Measurements from ENCODE around the gene DHRS7B.
"Not testable (repeated sequence)": the region's sequence is repeated elsewhere in the genome, so short reads cannot be mapped to it uniquely, and the experiment has no call there.

The DHRS7B gene

DNA sequence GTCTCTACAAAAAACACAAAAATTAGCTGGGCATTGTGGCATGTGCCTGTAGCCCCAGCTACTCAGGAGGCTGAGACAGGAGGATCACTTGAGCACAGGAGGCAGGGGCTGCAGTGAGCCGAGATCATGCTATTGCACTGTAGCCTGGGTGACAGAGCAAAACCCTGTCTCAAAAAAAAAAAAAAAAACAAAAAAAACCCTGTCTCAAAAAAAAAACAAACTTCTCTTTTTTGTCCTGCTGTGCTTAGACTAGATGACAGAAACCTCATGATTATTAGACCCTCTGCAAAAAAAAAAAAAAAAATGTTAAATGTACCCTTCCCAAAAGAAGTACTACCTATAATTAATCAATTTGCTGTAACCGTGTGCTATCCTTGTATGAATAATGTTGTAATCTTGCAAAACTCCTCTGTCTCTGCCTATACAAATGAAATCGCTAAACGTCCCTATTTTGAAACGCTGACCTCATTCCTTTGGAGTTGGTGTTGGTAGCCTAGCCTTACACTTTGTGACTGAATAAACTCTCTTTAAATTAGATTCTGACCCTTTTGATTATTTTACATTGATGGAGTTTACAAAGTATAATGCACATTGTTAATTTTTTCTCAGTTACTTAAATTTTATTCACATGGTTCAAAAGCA is 13.6 kb upstream of the DHRS7B start:
- DNase-seq: no peak

DNA sequence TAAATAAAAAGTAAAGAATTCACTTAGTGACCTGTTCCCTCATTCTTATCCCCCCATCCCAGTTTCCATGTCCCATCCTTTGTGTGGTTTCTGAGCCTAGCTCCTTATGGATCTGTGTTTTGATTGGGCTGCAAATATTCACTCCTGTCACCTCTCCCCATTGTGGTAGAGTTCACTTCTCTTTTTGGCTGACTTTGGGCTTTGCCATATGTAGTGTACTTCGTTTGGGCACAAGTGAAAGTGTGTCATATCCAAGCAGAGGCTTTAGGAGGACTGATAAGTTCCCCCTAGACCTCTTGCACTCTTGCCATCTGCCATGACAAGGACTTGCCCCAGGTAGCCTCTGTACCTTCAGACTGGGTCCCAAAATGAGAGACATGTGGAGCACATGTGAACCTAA is 13.0 kb upstream of the DHRS7B start:
- DNase-seq: no peak

DNA sequence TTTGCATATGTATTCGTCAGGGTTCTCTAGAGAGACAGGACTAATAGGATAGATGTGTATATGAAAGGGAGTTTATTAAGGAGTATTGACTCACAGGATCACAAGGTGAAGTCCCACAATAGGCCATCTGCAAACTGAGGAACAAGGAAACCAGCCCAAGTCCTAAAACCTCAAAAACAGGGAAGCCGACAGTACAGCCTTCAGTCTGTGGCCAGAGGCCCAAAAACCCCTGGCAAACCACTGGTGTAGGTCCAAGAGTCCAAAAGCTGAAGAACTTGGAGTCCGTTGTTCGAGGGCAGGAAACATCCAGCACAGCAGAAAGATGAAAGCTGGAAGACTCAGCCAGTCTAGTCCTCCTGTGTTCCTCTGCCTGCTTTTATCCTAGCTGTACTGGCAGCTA is 12.0 kb upstream of the DHRS7B start:
- DNase-seq: not testable (repeated sequence)

DNA sequence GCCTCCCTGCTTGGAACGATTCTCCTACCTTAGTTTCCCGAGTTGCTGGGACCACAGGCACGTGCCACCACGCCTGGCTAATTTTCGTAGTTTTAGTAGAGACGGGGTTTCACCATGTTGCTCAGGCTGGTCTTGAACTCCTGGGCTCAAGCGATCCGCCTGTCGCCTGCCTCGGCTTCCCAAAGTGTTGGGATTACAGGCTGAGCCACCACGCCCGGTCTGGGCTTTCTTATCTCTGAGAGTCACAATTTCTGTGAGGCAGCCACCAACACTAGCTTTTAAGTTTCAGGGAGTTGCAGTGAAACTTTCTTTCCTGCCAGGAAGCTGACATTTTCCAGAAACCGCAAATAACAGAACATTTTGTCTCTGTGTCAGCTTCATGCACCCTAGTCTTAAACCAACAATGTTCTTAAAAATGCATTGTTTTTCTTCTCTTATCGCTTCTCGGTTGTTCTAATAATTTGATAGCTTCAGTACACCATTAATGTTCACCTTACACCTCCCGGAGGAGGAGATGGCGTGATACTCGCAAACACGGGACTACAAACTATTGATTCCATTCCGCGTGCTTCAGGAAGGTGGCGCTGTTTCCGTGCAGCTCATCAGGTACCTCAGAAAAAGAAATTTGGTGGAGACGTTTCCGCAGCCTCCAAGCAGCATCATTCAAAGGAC is 7.4 kb upstream of the DHRS7B start:
- peak; percentile 70 for DNase-seq

DNA sequence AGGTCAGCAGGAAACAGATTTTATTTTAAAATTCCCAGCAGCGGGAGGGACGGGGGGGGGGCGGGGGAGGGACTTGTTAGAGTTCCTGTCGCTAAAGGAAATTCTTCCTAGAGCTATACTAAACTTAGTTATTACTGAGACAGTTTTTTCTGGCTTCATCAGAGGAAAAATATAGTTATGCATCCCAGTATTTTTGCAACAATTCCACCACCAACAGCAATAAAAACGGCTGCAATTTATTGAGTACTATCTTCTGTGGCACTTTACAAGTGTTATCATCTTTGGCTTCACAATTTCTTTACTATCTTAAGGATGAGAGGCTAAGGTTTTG is 6.9 kb upstream of the DHRS7B start:
- no peak for DNase-seq

DNA sequence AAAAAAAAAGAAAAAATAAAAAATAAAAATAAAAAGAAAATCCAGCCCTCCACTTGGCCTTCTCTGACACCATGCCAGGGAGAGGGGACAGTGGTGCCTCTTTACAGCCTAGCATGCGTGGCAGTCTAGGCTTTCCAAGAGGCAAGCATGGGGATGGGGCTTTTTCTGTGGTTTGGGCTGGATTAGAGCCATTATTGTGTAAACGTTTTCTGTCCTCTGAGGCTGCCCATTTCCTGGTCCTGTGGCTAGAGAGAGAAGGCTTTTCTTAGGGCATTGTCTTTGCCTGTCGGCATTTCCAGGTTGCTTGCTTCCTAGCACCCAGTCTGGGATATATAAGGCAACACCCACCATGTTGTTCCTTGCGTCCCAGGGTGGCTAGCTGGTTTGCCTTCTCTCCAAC is 2.7 kb upstream of the DHRS7B start:
- DNase-seq: no peak

DNA sequence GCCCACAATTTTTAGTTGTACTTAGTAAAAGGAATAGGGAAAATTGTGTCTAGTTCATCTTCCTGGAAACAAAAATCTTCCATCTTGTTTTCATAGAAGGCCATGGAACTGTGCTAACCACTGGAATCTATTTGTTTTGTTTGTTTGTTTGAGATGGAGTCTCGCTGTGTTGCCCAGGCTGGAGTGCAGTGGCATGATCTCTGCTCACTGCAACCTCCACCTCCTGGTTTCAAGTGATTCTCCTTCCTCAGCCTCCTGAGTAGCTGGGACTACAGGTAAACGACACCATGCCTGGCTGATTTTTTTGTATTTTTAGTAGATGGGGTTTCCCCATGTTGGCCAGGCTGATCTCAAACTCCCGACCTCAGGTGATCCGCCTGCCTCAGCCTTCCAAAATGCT is 2.2 kb upstream of the DHRS7B start:
- not testable (repeated sequence) for DNase-seq

DNA sequence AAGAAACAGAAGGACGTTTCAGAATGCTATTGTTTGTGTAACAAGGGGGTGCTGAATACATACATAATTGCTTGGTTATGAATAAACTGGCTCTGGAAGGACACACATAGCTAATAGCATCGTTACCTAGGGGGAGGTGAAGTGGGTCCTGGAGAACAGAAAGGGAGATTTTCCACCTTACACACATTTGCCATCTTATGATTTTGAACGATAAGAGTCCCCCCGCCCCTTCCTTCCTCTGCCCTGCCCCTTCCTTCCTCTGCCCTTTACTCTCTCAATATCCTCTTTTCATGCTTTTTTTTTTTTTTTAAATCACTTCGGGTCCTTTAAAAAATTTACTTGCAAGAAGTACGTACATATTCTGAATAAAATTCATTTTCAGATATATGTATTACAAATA is 902 bp upstream of the DHRS7B start:
- DNase-seq: no peak

DNA sequence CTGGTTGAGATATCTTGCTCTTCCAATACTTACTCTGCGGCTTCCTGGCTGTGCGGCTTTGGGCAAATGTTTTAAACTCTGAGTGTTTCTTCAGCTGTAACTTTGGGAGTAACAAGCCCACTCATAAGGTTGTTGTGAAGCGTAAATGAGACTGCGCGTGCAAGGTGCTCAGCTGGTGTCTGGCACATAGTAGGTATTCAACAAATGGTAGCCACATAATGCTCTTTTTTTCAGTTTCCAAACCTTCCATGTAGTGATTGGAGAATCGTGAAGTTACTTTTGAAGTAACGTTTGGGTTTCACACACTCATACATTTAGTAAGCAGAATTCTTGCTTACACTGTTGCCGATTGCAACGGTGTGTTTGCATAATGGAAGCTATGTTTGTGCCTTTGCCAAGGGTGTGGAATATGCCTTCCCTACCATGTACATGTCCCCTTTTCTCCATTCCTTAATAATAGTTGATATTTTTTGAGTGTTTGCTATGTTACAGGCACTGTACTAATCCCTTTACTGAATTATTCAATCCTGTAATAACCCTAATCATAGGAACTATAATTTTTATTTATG is 829 bp downstream of the DHRS7B start:
- DNase-seq: no peak

DNA sequence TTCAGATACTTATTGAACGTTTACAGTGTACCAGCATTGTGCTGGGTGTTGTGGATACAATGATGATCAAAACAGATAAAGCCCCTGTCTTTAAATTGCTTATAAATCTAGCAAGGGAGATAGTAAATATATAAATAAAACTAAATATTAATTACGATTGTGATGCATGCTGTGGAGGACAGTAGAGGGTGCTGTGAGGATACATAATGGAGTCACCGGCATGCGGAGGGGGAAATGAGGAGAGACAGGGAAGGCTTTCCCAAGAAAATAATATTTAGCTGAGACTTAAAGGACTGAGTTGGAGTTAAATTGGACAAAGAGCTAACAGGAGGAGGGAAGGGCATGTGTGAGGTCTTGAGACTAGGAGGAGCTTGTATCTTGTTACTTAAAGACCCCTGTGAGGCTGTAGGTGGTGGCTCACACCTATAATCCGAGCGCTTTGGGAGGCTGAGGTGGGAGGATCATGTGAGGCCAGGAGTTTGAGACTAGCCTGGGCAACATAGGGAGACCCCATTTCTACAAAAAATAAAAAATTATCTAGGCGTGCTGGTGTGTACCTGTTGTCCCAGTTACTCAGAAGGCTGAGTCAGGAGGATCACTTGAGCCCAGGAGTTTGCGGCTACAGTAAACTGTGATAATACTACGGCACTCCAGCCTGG is 2.4 kb downstream of the DHRS7B start:
- DNase-seq: peak; percentile 65

DNA sequence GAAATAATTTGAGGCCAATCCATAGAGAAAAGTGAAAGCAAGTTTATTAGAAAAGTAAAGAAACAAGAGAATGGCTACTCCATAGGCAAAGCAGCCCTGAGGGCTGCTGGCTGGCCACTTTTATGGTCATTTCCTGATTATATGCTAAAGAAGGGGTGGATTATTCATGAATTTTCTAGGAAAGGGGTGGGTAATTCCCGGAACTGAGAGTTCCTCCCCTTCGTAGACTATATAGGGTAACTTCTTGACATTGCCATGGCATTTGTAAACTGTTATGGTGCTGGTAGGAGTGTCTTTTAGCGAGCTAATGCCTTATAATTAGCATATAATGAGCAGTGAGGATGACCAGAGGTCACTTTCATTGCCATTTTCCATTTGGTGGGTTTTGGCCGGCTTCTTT is 4.4 kb downstream of the DHRS7B start:
- DNase-seq: no peak

DNA sequence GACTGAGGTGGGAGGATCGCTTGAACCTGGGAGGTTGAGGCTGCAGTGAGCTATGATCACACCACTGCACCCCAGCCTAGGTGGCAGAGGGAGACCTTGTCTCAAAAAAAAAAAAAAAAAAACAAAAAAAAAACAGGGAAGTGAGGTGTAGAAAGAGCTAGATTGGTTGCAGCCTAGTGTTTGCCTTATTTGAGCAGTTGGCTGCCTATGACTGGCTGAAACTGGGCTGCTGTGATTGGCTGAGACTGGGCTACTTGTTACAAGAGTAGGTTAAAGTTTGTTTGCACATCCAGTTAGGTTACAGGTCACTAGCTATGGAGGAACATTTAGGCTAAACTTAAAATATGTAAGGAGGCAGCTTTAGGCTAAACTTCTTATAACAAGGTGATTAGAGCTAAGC is 5.7 kb downstream of the DHRS7B start:
- DNase-seq: no peak

DNA sequence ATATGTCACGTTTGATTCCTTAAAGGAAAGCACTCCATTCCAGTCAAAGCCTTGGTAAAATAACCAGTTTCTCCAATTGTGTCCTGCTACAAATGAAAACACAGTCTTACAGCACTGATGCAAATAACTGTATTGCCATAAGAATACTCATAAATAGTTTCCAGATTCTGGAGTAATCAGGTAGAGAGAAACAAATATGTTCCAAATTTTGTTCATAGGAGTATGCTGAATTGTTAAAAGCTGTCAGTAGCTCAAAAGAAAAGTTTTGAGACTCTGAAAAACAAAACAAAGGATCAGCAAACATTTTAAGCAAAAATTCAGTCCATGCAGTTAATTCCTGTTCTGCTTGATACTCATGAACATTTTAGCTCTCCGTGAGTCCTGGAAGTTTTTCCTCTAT is 7.8 kb downstream of the DHRS7B start:
- no peak for DNase-seq

DNA sequence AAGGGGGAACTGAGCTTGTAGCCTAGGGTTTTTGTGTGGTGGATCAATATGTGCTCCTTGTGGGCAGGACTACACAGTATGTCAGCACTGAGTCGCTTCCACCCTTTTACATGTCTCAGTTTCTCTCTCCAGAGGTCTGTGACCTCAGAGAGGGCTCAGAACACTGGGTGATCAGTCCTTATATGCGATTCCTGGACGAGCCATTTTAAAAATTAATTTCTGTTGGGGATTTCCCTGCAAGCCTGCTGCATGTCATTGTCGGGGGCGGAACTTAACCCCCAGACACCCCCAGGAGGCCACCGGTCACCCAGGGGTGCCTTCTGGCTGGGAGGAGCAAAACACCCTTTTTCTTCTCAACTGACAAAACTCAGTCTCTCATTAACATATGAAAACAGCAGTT is 14.1 kb downstream of the DHRS7B start:
- no peak for DNase-seq

DNA sequence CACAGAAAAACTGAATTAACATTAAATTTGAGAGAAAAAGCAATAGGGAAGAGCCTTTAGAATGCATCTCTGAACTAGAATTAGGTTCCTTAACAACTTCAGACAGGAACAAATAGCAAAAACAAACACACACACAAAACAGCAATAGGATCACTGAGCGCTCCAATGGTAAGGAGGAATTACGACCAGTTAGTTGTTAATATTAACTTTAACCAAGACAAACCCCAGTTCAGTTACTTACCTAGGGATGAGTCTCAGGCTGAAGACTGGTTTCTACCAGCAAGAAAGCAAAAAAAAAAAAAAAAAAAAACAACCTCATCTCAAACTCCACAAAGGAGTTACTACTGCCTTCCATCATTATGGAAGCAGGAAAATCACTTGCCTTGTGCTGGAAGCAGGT is 14.6 kb downstream of the DHRS7B start:
- DNase-seq: peak; percentile 53

DNA sequence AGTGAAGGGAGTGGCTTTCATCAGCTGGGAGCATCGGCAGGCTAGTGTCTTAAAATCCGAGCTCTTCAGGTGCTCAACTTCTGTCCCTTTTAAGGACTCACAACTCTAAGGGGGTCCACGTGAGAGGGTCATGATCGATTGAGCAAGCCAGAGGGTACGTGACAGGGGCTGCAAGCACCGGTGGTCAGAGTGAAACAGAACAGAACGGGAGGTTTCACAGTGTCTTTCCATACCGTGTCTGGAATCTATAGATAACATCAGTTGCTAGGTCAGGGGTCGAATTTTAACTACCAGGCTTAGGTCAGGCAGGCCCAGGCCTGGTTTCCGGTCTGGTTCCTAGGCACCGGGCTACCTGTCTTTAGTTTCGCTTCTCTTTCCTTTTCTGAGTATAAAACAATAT is 15.3 kb downstream of the DHRS7B start:
- not testable (repeated sequence) for DNase-seq

DNA sequence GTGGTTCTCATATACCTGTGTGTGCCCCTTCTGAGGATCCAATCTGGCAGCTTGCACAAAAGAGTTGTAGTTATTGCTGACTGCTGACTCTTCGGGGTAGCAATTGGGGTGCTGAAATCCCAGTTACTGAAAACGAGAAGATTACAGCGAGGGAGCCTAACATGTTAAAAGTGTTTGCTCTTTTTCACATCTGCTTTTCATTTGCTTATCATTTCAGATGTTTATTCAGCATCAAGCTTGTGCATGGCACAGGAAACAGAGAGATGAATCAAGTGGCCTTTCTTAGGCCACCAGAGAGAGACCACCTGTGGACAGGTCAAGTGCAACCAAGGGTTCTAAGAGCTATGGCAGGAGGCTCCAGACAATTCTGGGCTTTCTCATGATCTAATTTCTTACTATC is 16.9 kb downstream of the DHRS7B start:
- DNase-seq: no peak

DNA sequence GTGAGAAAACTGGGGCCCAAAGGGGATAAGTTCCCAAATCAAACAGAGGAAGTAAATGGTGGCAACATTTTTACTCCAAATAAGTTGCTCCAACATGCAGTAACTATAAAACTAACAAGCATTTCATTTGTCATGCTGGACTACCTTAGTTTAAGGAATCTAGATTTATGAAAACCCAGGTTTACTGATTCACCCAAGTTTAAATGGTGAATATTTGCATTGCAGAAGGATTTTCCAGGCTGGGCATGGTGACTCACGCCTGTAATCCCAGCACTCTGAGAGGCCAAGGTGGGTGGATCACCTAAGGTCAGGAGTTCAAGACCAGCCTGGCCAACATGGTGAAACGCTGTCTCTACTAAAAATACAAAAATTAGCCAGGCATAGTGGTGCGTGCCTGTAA is 17.5 kb downstream of the DHRS7B start:
- not testable (repeated sequence) for DNase-seq

DNA sequence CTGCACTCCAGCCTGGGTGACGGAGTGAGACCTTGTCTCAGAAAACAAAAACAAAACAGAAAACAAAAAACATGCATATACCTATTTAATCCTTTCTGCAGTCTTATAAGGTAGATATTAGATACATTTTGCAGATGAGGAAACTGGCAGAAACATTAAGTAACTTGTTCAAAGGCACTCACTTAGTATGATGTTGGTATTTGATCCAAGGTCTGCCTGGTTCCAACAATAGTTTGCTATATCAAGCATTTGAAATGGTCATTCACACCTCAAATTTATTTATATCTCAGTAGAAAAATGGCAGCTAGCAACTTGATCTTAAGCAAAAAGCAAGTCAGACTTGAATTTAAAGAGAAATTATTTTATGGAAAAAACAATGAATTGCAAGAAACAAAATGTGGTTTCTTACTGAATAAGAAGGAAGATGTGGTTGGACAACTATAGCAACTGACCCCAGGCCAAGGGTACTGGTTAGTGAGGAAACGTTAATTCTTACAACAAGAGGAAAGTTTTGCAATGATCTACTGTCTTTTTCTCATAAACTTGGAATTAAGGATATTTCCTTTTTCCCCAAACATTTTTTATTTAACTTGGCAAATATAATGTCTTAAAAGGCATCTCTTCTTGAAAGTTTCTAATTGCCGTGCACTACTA is 19.7 kb downstream of the DHRS7B start:
- no peak for DNase-seq

DNA sequence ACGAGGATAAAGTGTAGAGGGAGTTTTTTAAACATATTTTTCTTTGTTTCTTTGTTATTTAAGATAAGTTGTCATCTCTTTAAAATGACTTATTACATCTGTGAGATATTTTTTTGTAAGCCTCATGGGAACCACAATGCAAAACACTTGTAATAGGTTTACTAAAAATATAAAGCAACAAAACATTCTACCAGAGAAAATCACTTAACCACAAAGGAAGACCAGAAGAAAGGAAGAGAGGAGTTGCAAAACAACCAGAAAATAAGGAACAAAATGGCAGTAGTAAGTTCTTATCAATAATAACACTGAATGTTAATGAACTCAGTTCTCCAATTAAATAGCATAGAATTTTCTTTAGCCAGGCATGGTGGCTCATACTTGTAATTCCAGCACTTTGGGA is 22.9 kb downstream of the DHRS7B start:
- DNase-seq: no peak

DNA sequence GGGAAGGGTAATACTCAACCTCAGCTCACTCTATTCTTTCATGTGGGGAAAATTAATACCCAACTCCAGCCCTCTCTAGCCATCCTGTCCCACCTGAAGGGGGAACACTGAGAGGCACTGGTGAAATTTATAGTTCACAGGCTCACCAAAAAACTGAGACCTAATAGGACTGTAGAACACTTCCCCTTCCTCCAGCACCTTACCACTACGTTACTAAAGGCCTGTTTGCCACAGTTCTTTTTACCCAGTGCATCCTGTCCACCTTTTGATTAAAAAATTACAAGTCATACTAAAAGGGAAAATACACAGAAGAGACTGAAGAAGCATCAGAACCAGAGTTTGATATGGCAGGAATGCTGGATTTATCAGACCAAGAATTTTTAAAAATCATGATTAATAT is 26.0 kb downstream of the DHRS7B start:
- DNase-seq: no peak

DNA sequence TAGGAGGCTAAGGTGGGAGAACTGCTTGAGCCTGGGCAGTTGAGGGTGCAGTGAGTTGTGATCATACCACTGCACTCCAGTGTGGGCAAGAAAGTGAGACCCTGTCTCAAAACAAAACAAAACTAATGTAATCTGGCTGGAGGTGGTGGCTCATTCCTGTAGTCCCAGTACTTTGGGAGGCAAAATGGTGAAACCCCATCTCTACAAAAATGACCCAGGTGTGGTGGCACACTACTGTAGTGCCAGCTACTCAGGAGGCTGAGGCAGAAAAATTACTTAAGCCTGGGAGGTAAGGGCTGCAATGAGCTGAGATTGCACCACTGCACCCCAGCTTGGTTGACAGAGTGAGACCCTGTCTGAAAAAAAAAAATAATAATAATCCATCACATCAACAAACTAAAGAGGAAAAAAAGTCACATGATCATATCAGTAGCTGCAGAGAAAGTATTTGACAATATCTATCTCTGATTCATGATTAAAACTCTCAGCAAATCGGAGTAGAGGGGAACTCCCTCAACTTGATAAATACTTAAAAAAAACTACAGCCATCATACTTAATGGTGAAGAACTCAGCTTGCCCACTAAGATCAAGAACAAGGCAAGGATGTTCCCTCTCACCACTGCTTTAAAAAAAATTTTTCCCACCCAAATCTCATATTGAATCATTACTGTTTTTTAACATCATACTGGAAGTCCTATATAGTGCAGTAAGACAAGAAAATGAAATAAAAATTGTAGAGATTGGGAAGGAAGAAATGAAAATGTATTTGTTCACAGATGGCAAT is 31.0 kb downstream of the DHRS7B start:
- DNase-seq: no peak

DNA sequence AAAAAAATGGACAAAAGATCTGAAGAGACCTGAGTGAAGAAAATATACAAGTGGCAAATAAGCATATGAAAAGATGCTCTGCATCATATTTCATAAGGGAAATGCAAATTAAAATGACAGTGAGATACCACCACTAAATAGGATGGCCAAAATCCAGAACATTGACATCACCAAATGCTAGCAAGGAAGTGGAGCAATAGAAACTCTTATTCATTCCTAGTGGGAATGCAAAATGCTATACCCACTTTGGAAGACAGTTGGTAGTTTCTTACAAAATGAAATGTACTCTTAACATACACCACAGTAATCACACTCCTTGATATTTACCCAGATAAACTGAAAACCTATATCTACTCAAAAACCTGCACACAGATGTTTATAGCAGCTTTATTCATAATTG is 33.6 kb downstream of the DHRS7B start:
- DNase-seq: no peak

Data from kidney glomerular epithelial cell (primary cell).